Measurements from ENCODE around the gene HOATZ. TPM values are rescaled to one million over a fixed set of nuclear protein-coding genes. Genes with fewer than 3 reads are reported as not detected.

HOATZ gene
- total and polyA plus RNA-seq, 2 donors (not counting 1 experiment from before 2014, with no cell fraction given) = not detected

DNA sequence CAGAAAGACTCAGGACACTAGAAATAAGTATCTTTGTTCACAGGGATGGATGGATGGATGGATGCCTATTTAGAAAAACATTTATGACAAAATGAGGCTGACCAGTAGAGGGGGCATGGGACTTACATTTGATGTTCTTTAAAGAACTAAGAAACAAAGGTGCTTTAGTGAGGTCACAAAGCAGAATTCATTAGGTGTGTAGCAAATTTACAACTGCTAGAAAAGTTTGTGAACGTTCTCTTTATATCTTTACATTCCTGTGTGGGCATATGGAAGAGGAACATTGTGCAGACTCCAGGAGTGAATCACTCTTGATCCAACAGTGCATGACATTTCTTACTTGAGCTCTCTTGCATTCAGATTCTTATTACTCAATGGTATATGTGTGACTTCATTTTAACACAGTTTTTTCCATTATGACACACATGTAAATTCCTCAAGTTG, 71.8 kb downstream of the HOATZ start:
- no peak overlapping the region for H3K4me2 ChIP-seq (ENCODE audit: extremely low read depth, insufficient read depth, low read length)
- H3K27me3 ChIP-seq (ENCODE audit: control insufficient read depth, insufficient read depth, low read length) = no peaks in the 10 kb centered on the region
- H3K36me3 ChIP-seq (ENCODE audit: control insufficient read depth, insufficient read depth, low read length) = no peaks in the 10 kb centered on the region
- H2AFZ ChIP-seq (ENCODE audit: low read length) = no peak overlapping the region
- no peak overlapping the region for H3K27ac ChIP-seq (ENCODE audit: insufficient read depth, low read length)
- TF ChIP-seq, protein P1, sequence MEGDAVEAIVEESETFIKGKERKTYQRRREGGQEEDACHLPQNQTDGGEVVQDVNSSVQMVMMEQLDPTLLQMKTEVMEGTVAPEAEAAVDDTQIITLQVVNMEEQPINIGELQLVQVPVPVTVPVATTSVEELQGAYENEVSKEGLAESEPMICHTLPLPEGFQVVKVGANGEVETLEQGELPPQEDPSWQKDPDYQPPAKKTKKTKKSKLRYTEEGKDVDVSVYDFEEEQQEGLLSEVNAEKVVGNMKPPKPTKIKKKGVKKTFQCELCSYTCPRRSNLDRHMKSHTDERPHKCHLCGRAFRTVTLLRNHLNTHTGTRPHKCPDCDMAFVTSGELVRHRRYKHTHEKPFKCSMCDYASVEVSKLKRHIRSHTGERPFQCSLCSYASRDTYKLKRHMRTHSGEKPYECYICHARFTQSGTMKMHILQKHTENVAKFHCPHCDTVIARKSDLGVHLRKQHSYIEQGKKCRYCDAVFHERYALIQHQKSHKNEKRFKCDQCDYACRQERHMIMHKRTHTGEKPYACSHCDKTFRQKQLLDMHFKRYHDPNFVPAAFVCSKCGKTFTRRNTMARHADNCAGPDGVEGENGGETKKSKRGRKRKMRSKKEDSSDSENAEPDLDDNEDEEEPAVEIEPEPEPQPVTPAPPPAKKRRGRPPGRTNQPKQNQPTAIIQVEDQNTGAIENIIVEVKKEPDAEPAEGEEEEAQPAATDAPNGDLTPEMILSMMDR (conservative IDR thresholded peaks at IDR 0.05 in 1 of 2, IDR thresholded peaks at IDR 0.05 in 1 of 2; ENCODE audit: low read depth in 1 of 2, low read length in 2 of 2) = peak; percentile 57 to 68
- no peak for TF ChIP-seq EZH2 (IDR thresholded peaks at IDR 0.05; ENCODE audit: low read length, missing control alignments)
- peak; percentile 58 to 66 for DNase-seq (ENCODE audit: low read depth in 2 of 2)
- no peak overlapping the region for H3K9ac ChIP-seq (ENCODE audit: insufficient read depth, low read length)
- peaks cover 4% of the 10 kb centered on the region for H3K4me1 ChIP-seq (ENCODE audit: control insufficient read depth, extremely low read depth, insufficient read depth, low read length)
- no peaks in the 10 kb centered on the region for H3K9me3 ChIP-seq (ENCODE audit: control insufficient read depth, insufficient read depth, low read depth, low read length)
- no peak overlapping the region for H3K4me3 ChIP-seq (replicated peaks in 1 of 4; ENCODE audit: control extremely low read depth in 1 of 4, insufficient read depth in 1 of 4, low read depth in 3 of 4, low read length in 4 of 4)
- no peaks in the 10 kb centered on the region for H3K79me2 ChIP-seq (ENCODE audit: control insufficient read depth, insufficient read depth, low read length)
- H4K20me1 ChIP-seq (ENCODE audit: control insufficient read depth, extremely low read depth, insufficient read depth, low read length) = no peaks in the 10 kb centered on the region

Other genes with a start within 250 kb of the HOATZ start
- 0.17 and 0.26 TPM in 2 replicates for gene POU2AF3, start 216.2 kb upstream of the HOATZ start, total RNA-seq
- gene POU2AF3, start 216.2 kb upstream of the HOATZ start, polyA plus RNA-seq = 0.07 TPM in 1 of 2 replicates, not detected in the other
- gene POU2AF1, start 135.5 kb upstream of the HOATZ start, total RNA-seq = 0.17 TPM in 1 of 2 replicates, not detected in the other
- not detected in 2 replicates for gene POU2AF1, start 135.5 kb upstream of the HOATZ start, polyA plus RNA-seq
- under 0.01 and 0.33 TPM in 2 replicates for gene BTG4, start 2.4 kb upstream of the HOATZ start, total RNA-seq
- gene BTG4, start 2.4 kb upstream of the HOATZ start, polyA plus RNA-seq = 0.08 and 0.09 TPM in 2 replicates
- gene LAYN, start 25.9 kb downstream of the HOATZ start, total RNA-seq = 55.7 and 117 TPM in 2 replicates
- 94.0 and 140 TPM in 2 replicates for gene LAYN, start 25.9 kb downstream of the HOATZ start, polyA plus RNA-seq
- 11.0 and 16.3 TPM in 2 replicates for gene SIK2, start 87.7 kb downstream of the HOATZ start, total RNA-seq
- gene SIK2, start 87.7 kb downstream of the HOATZ start, polyA plus RNA-seq = 19.3 and 20.1 TPM in 2 replicates

Data from fibroblast of lung (primary cell).